Mucosa of stomach (tissue), 1 donor: ENCODE data around the gene RABAC1.
"Not testable (repeated sequence)": the region's sequence is repeated elsewhere in the genome, so short reads cannot be mapped to it uniquely, and the experiment has no call there.

ENCODE experiments used
- H3K27me3 ChIP-seq: one replicate; pipeline ENCODE4 v1.7.0; 2013; ENCODE audit warnings: mild to moderate bottlenecking, low read length; ENCODE audit not compliant: control insufficient read depth, insufficient read depth
- H3K36me3 ChIP-seq: one replicate; pipeline ENCODE4 v1.7.0; 2013; ENCODE audit warnings: low read length; ENCODE audit not compliant: control insufficient read depth, insufficient read depth
- H3K4me1 ChIP-seq: one replicate; pipeline ENCODE4 v1.7.0; 2013; ENCODE audit warnings: mild to moderate bottlenecking, low read length; ENCODE audit not compliant: control insufficient read depth, insufficient read depth
- H3K4me3 ChIP-seq: one replicate; pipeline ENCODE4 v1.7.0; 2013; ENCODE audit warnings: low read length
- H3K9ac ChIP-seq: one replicate; pipeline ENCODE4 v1.7.0; 2013; ENCODE audit warnings: mild to moderate bottlenecking, low read length, moderate library complexity
- H3K9me3 ChIP-seq: one replicate; pipeline ENCODE4 v1.7.0; 2013; ENCODE audit warnings: mild to moderate bottlenecking, low read length, moderate library complexity; ENCODE audit not compliant: control insufficient read depth
- donor health status: Pancreatic carcinoma.

Gene RABAC1

DNA sequence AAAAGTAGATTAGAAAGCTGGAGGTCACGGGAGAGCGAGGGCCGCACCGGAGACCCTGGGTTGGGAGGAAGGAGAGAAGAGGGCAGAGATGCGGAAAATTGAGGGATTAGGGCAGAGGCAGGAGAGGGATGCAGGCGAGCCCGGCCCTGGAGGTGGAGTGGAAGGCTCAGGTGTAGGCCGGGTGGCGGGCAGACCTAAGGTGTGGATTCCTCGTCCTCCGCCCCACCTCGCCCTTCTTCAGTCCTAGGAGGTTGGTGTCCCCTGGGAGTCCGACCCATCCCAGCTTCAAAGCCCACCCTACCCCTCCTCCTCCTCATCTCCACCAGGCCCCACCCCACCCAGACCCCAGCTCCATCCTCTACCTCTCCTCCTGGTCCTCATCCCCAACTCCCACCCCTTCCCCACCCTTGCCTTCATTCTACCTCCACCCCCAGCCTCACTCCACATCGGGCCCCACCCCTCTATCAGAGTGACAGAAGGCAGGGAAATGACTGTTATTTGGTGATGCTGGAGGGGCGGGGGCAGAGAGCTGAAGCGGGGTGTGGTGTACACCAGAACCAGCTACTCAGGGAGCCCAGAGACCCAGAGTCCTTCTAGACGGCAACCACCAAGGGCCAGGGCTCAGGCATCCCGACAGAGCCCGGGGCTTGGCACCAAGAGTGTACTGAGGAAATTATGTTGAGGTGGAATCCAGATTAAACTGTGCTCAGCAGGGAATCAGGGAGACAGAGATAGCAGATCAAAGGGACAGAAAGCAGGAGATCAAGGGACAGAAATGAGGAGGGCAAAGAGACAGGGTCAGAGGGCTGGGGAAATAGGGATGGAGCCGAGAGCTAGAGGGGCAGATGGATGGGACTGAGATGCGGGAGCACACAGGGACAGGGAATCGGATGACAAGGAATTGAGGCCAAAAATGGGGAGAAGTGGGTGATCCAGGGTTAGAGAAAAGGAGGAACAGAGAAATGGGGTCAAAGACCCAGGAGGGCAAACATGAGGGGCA lies 37.2 kb downstream of the RABAC1 start:
- H3K9me3 ChIP-seq: no peaks in the 10 kb centered on the region
- no peak overlapping the region for H3K9ac ChIP-seq
- H3K36me3 ChIP-seq: no peaks in the 10 kb centered on the region
- no peak overlapping the region for H3K4me3 ChIP-seq
- H3K4me1 ChIP-seq: no peaks in the 10 kb centered on the region
- H3K27me3 ChIP-seq: peaks cover 72% of the 10 kb centered on the region

DNA sequence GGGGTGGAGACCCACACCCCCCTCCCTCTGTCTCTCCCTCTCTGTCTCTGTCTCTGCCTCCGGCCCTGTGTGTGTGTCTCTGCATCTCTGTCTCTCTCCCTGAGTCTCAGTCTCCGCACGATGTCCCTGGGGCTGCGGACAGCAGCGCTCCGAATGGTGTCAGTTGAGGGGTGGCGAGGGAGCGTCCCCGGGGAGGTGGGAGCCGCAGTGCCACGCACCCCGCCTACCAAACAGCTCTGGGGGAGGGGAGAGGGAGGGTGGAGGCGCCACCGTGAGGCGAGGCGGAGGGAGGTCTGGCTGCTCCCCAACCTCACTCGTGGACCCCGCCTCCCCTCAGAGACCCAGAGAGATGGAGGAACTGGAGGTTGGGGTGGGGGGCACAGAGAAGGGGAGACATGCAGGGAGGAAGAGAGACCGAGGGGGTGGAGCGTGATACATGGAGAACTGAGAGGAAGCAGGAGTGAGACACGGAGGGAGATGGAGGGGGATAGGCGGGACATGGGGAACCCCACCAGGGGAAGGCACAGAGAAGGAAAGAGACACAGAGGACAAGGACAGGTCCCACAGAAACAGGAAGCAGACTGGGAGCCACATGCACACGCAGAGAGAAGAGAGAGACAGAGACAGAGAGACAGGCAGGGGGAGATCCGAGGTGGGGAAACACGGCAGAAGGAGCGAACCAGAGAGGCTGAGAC lies 38.1 kb downstream of the RABAC1 start:
- Histone ChIP-seq H3K27me3 (peaks cover 73% of the 10 kb centered on the region), H3K4me1 (no peaks in the 10 kb centered on the region), H3K9me3 (no peaks in the 10 kb centered on the region), H3K9ac (no peak overlapping the region), H3K4me3 (no peak overlapping the region), H3K36me3 (no peaks in the 10 kb centered on the region)

DNA sequence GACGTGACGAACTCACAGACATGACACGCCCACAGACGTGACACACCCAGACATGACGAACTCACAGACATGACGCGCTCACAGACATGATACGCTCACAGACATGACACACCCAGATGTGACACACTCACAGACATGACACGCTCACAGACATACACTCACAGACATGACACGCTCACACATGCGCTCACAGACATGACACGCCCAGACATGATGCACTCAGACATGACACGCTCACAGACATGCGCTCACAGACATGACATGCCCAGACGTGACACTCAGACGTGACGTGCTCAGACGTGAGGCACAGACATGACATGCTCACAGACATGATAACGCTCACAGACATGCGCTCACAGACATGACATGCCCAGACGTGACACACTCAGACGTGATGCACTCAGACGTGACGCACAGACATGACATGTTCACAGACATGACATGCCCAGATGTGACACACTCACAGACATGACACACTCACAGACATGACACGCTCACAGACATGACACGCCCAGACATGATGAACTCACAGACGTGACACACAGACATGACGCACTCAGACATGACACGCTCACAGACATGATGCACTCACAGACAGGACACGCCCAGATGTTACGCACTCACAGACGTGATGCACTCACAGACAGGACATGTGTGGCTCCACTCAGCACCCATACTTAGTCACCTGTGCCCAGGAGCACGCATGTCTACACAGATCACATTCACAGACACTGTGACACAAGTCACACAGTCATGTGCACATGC lies 39.0 kb downstream of the RABAC1 start:
- Histone ChIP-seq H3K4me1 (no peaks in the 10 kb centered on the region), H3K9ac (no peak overlapping the region), H3K36me3 (no peaks in the 10 kb centered on the region), H3K9me3 (no peaks in the 10 kb centered on the region), H3K27me3 (peaks cover 73% of the 10 kb centered on the region), H3K4me3 (no peak overlapping the region)

DNA sequence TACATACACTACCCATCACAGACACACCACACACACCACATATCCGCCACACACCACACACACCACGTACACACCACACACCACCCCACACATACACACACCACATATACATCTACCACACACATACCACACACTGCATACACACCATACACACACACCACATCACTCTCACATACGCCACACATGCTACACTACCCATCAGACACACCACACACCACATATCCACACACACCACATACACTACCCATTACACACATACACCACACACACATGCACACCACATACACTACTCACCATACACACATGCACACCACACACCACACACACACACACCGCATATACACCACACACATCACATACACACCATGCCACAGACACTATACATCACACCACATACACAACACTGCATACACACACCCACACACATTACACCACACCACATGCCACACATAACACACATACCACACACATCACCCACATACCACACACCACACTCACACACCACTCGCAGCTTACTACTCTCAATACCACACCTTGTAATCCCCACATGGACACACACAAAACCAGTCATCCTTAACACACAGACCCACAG lies 40.4 kb downstream of the RABAC1 start:
- no peaks in the 10 kb centered on the region for H3K36me3 ChIP-seq
- no peak overlapping the region for H3K4me3 ChIP-seq
- no peaks in the 10 kb centered on the region for H3K9me3 ChIP-seq
- H3K9ac ChIP-seq: no peak overlapping the region
- no peaks in the 10 kb centered on the region for H3K4me1 ChIP-seq
- H3K27me3 ChIP-seq: peaks cover 70% of the 10 kb centered on the region

DNA sequence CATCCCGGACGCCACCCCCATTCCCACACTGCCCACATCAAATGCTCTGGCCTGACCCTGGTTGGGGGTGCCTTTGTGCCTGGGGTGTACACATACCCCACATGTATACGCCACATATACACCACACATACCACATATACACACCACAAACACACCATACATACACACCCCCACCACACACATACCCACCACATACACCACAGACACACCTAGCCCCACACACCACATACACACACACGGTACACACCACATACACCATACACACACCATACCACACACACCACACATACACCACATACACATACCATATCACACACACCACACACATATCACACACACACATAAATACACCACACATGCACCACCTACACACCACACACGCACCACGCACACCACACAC lies 41.0 kb downstream of the RABAC1 start:
- Histone ChIP-seq H3K9ac (no peak overlapping the region), H3K4me3 (no peak overlapping the region), H3K27me3 (peaks cover 74% of the 10 kb centered on the region), H3K4me1 (no peaks in the 10 kb centered on the region), H3K36me3 (no peaks in the 10 kb centered on the region), H3K9me3 (no peaks in the 10 kb centered on the region)

DNA sequence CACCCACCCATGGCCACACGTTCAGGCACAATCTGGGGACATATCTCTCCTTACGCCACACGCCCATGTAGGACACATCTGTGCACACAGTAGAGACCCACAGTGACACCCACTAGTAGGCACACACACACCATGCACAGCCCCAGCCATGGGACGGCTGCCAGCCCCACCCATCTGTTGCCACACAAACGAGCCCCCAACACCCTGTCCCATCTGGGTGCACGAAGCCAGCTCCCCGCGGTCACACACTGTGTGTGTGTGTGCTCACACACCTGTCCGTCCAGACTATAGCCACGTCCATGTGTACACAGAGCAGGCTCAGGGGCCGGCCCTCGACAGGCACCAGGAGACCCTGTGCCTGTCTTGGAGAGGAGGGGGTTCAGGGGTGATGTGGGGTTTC lies 41.4 kb downstream of the RABAC1 start:
- peaks cover 72% of the 10 kb centered on the region for H3K27me3 ChIP-seq
- H3K4me3 ChIP-seq: no peak overlapping the region
- no peaks in the 10 kb centered on the region for H3K4me1 ChIP-seq
- no peak overlapping the region for H3K9ac ChIP-seq
- no peaks in the 10 kb centered on the region for H3K9me3 ChIP-seq
- no peaks in the 10 kb centered on the region for H3K36me3 ChIP-seq

DNA sequence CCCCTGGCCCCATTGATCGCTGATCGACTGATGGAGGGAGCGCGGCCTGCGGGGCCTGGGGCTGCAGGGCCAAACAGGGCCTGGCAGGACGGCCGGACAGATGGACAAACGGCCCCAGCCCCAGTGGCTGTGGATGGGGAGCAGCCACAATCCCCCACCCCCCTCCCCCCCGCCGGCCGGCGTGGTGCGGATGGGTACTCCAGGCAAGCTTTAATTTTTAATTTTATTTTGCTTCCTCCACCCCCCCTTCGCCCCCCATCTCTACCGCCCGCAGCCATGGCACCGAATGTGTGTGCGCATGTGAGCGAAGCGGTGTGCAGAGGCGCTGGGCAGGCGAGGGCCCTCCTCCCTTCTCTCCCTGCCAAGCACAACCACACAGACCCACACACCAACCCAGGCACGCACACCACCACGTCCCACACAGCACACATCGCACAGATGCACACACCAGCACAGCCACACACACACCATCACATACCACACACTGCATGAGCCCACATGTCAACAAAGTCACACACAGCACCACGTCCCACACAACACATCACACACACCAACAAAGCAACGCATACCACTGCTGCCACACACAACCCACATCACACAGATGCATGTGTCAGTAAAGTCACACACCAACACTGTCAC lies 43.2 kb downstream of the RABAC1 start:
- Histone ChIP-seq H3K36me3 (no peaks in the 10 kb centered on the region), H3K9me3 (no peaks in the 10 kb centered on the region), H3K4me3 (no peak overlapping the region), H3K27me3 (peaks cover 74% of the 10 kb centered on the region), H3K9ac (no peak overlapping the region), H3K4me1 (no peaks in the 10 kb centered on the region)

DNA sequence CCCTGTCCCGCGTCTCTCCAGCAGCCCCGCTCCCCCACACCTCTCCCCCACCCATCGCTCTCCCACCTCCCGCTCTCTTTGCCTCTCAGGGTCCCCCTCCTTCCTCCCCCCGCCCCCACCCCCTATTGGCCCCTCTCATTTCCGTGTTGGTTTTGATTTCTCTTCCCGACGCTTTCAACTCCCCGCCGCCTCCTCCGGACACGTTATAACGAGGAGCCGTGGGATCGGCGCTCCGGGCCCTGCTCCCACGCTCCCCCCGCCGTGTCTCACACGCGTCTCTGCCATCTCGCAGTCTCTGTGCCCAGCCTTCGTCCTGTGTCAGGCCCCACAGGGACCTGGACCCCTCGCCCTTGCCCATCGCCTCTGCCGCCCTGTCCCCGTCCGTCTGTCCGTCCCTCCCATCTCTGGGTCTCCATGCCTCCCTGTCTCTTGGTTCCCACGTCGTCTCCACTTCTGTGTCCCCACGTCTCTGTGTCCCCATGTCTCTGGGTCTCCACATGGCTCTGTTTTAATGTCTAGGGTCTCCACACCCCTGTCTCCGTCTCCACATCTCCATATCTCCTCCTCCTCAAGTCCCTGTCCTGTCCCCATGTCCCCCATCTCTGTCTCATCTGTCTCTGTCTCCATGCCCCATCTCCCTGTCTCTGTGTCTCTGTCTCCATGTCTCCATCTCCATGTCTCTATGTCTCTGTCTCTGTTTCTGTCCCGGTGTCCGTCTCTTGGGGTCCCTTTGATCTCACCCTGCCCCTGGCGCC lies 43.9 kb downstream of the RABAC1 start:
- H3K9me3 ChIP-seq: no peaks in the 10 kb centered on the region
- no peaks in the 10 kb centered on the region for H3K36me3 ChIP-seq
- no peak overlapping the region for H3K9ac ChIP-seq
- no peaks in the 10 kb centered on the region for H3K4me1 ChIP-seq
- peaks cover 74% of the 10 kb centered on the region for H3K27me3 ChIP-seq
- H3K4me3 ChIP-seq: no peak overlapping the region

DNA sequence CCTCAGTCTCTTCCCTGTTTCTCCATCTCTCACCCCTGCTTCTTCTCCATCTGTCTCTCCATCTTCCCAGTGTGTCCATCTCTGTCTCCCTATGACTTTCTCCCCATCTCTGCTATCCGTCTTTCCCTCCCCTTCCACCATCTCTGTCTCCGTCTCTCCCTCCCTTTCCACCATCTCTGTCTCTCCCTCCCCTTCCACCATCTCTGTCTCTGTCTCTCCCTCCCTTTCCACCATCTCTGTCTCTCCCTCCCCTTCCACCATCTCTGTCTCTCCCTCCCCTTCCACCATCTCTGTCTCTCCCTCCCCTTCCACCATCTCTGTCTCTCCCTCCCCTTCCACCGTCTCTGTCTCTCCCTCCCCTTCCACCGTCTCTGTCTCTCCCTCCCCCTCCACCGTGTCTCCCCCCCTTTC lies 44.7 kb downstream of the RABAC1 start:
- not testable (repeated sequence) for H3K4me3 ChIP-seq, H3K4me1 ChIP-seq, H3K9ac ChIP-seq, H3K9me3 ChIP-seq, H3K36me3 ChIP-seq
- peaks cover 76% of the 10 kb centered on the region for H3K27me3 ChIP-seq

DNA sequence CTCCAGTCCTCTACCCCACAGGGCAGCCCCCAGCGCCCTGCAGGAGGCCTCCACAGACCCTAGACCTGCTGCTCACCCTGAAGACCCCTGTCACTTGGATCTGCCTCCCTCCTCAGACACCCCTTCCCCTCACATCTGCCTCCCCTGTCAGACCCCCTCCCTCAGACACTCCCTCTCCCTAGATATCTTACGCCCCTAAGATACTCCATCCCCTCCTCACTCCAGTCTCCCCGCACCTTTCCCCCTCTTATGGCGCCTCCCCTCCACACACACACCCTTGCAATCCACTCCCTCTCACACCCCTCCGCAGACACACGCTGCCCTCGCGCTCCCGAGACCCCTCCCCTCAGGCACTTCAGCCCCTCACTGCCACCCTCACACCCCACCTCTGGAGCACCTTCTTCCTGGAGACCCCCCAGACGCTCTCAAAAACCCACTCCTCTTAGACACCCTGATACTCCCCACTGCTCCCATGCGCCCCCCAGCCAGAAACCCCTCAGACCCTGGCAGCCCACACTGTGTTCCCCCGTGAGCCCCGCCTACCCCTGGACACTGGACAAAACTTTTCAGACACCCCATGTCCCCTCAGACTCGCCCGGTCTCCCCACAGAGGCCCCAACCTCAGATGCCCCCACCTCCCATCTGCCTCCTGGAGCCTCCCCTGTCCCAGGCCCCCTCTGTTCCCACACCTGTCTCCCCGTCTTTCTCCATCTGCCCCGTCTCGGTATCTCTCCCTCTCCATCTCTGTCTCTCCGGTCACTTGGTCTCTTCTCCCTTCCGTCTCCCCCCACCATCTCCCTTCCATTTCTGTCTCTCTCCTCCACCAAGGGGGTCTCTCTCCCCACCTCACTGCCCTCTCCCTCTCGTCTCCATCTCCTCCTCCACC lies 45.3 kb downstream of the RABAC1 start:
- H3K9me3 ChIP-seq: no peaks in the 10 kb centered on the region
- peaks cover 76% of the 10 kb centered on the region for H3K27me3 ChIP-seq
- no peaks in the 10 kb centered on the region for H3K36me3 ChIP-seq
- no peaks in the 10 kb centered on the region for H3K4me1 ChIP-seq
- no peak overlapping the region for H3K4me3 ChIP-seq
- no peak overlapping the region for H3K9ac ChIP-seq
